WTC11 (cell line): ENCODE measurements around the gene ASCC1.

Experiments used
- FOXJ3 ChIP-seq: sonication (generic); formaldehyde crosslinking; IDR thresholded peaks from 2 replicates; pipeline ENCODE4 v1.9.0; 2021; ENCODE audit warnings: missing genetic modification reagents, mild to moderate bottlenecking, borderline replicate concordance
- HMGXB4 ChIP-seq: sonication (generic); formaldehyde crosslinking; IDR thresholded peaks from 2 replicates; pipeline ENCODE4 v1.8.1; 2023; ENCODE audit warnings: mild to moderate bottlenecking, moderate library complexity, missing genetic modification reagents
- IRF2 ChIP-seq: sonication (generic); formaldehyde crosslinking; IDR thresholded peaks from 2 replicates; pipeline ENCODE4 v1.8.0; 2022; ENCODE audit warnings: low read depth, missing genetic modification reagents, borderline replicate concordance
- MXD4 ChIP-seq: fragments of 250-450 bp; sonication (Bioruptor Pico); IDR thresholded peaks from 2 replicates; pipeline ENCODE4 v1.8.0; 2021; ENCODE audit warnings: mild to moderate bottlenecking, moderate library complexity, borderline replicate concordance
- ZNF138 ChIP-seq: sonication (generic); formaldehyde crosslinking; conservative IDR thresholded peaks from 2 replicates; pipeline ENCODE4 v1.8.1; 2022; ENCODE audit warnings: mild to moderate bottlenecking, moderate library complexity, missing genetic modification reagents
- ZNF232 ChIP-seq: sonication (generic); formaldehyde crosslinking; IDR thresholded peaks from 2 replicates; pipeline ENCODE4 v1.8.0; 2022; ENCODE audit warnings: mild to moderate bottlenecking, missing genetic modification reagents
- ZNF317 ChIP-seq: sonication (generic); formaldehyde crosslinking; IDR thresholded peaks from 2 replicates; pipeline ENCODE4 v1.8.1; 2023; ENCODE audit warnings: low read depth, mild to moderate bottlenecking, moderate library complexity, missing genetic modification reagents, borderline replicate concordance
- ZNF671 ChIP-seq: fragments of 250-450 bp; sonication (Bioruptor Pico); IDR thresholded peaks from 2 replicates; pipeline ENCODE4 v1.8.0; 2021; ENCODE audit warnings: mild to moderate bottlenecking
- TF ChIP-seq, protein P1 (sequence below): fragments of 200-600 bp; IDR thresholded peaks from 2 replicates; pipeline ENCODE4 v1.8.0; 2022; ENCODE audit warnings: antibody characterized with exemption
- TF ChIP-seq, protein P2 (sequence below): sonication (generic); formaldehyde crosslinking; IDR thresholded peaks from 2 replicates; pipeline ENCODE4 v1.8.0; 2022; ENCODE audit warnings: mild to moderate bottlenecking, missing genetic modification reagents
- TF ChIP-seq, protein P3 (sequence below): sonication (generic); formaldehyde crosslinking; IDR thresholded peaks from 2 replicates; pipeline ENCODE4 v1.8.0; 2022; ENCODE audit warnings: mild to moderate bottlenecking, missing genetic modification reagents
- TF ChIP-seq, protein P4 (sequence below): sonication (generic); formaldehyde crosslinking; IDR thresholded peaks from 2 replicates; pipeline ENCODE4 v1.8.0; 2022; ENCODE audit warnings: mild to moderate bottlenecking, missing genetic modification reagents

DNA sequence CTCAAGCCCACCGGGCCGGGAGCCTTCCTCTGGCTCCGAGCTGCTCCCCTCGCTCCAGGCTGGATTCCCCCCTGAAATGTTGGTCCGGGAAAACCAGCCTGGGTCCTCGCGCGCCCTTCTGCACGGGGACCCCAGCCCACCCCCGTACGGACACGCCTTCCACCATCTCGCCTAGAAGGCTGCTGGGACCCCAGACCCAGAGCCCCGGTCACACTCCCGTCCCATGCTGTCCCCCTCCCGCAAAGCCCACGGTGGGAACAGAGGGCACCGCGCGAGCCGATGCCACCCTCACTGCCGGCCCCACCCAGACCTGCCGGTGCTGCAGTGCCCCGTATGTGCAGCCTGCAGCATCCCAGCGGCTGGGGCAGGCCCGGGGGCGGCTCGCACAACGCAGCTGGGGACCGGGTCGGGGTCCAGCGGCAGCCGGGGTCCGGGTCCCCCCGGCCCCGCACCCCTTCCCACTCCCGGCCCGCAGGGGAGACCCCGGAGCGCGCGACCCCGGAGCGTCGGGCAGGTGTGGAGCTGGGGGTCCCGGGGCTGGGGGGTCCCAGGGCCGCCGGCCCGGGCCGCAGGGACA, 128.6 kb downstream of the ASCC1 start:
- TF ChIP-seq, protein P1, sequence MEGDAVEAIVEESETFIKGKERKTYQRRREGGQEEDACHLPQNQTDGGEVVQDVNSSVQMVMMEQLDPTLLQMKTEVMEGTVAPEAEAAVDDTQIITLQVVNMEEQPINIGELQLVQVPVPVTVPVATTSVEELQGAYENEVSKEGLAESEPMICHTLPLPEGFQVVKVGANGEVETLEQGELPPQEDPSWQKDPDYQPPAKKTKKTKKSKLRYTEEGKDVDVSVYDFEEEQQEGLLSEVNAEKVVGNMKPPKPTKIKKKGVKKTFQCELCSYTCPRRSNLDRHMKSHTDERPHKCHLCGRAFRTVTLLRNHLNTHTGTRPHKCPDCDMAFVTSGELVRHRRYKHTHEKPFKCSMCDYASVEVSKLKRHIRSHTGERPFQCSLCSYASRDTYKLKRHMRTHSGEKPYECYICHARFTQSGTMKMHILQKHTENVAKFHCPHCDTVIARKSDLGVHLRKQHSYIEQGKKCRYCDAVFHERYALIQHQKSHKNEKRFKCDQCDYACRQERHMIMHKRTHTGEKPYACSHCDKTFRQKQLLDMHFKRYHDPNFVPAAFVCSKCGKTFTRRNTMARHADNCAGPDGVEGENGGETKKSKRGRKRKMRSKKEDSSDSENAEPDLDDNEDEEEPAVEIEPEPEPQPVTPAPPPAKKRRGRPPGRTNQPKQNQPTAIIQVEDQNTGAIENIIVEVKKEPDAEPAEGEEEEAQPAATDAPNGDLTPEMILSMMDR = no peak
- no peak for TF ChIP-seq MXD4 (CRISPR knock-in tag)
- TF ChIP-seq ZNF232 (CRISPR knock-in tag) = no peak
- no peak for TF ChIP-seq FOXJ3 (CRISPR knock-in tag)
- TF ChIP-seq ZNF138 (CRISPR knock-in tag) = no peak
- no peak for TF ChIP-seq ZNF317 (CRISPR knock-in tag)
- no peak for TF ChIP-seq HMGXB4 (CRISPR knock-in tag)
- TF ChIP-seq, protein P2, sequence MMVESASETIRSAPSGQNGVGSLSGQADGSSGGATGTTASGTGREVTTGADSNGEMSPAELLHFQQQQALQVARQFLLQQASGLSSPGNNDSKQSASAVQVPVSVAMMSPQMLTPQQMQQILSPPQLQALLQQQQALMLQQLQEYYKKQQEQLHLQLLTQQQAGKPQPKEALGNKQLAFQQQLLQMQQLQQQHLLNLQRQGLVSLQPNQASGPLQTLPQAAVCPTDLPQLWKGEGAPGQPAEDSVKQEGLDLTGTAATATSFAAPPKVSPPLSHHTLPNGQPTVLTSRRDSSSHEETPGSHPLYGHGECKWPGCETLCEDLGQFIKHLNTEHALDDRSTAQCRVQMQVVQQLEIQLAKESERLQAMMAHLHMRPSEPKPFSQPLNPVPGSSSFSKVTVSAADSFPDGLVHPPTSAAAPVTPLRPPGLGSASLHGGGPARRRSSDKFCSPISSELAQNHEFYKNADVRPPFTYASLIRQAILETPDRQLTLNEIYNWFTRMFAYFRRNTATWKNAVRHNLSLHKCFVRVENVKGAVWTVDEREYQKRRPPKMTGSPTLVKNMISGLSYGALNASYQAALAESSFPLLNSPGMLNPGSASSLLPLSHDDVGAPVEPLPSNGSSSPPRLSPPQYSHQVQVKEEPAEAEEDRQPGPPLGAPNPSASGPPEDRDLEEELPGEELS (CRISPR knock-in tag) = no peak
- no peak for TF ChIP-seq IRF2 (CRISPR knock-in tag)
- TF ChIP-seq, protein P3, sequence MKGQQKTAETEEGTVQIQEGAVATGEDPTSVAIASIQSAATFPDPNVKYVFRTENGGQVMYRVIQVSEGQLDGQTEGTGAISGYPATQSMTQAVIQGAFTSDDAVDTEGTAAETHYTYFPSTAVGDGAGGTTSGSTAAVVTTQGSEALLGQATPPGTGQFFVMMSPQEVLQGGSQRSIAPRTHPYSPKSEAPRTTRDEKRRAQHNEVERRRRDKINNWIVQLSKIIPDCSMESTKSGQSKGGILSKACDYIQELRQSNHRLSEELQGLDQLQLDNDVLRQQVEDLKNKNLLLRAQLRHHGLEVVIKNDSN (CRISPR knock-in tag) = 0 out of 2 replicates have a peak, but pooled peaks have one; percentile 24
- TF ChIP-seq, protein P4, sequence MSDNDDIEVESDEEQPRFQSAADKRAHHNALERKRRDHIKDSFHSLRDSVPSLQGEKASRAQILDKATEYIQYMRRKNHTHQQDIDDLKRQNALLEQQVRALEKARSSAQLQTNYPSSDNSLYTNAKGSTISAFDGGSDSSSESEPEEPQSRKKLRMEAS (CRISPR knock-in tag) = no peak; the same call in 1 of the 2 replicates
- TF ChIP-seq ZNF671 (CRISPR knock-in tag) = no peak
